Right ventricle myocardium superior (tissue), 1 donor: ENCODE data around the gene OXCT2. TPM values are rescaled to one million over a fixed set of nuclear protein-coding genes. Genes with fewer than 3 reads are reported as not detected.
"Not testable (repeated sequence)": the region's sequence is repeated elsewhere in the genome, so short reads cannot be mapped to it uniquely, and the experiment has no call there.

ENCODE experiments used
- ATAC-seq: fragments of 200-7000 bp; cut with Tn5 transposase; one replicate; pipeline ENCODE4 v1.9.1; 2020; ENCODE audit warnings: mild to moderate bottlenecking; ENCODE audit not compliant: poor library complexity
- DNase-seq: peaks from one replicate; pipeline ENCODE4 v3.0.0-alpha.2; 2020
- intact Hi-C: fragments of 100-400 bp; cut with DNase I; formaldehyde crosslinking; loops from one replicate; pipeline ENCODE4 v1.11.2; 2022
- long read RNA-seq: library from polyadenylated mRNA; unstranded; transcript quantifications from one replicate; pipeline ENCODE4 v2.0.0, GENCODE V29; 2021
- total RNA-seq: library from RNA; stranded (reverse); fragmentation: NEBNext Ultra II Directional; extraction: Animal tissue kit (Norgen Biotek cat#: 25700); gene quantifications from one replicate; pipeline ENCODE4 v1.2.1, GENCODE V29; 2021
- donor health status: DM: no; HTN: yes; CAD: no; lungs with severe emphysema.

OXCT2 gene
- total RNA-seq = 0.65 TPM
- long read RNA-seq = 0 reads

DNA sequence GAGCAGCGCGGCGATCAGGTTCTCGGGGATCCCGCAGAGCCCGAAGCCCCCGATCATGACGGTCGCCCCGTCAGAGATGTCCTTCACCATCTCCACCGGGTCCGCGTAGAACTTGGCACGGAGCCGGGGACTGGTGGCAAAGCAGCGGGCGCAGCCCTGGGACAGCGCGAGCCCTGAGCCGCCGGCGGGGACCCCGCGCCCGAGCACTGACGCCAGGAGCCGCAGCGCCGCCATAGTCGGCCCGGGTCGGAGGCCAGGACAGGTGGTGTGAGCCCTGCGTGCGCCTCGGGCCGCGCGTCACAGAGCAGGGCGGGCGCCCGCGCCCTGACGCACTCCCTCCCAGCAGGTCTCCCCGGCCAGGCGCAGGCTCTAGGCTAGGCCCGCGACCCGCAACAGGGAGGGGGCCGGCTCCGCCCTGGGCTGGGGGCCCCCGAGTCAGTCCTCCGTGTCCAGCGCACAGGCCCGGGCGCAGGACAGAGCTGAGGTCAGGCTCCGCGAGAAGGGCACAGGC, at the start of gene OXCT2:
OXCT2 (minus strand) TSS at position 327 of the 511 bp plus-strand sequence; CDS start at position 234, 93 bp downstream.
- intact Hi-C loops, DNase-seq: not testable (repeated sequence)
- ATAC-seq = peak; percentile 39

DNA sequence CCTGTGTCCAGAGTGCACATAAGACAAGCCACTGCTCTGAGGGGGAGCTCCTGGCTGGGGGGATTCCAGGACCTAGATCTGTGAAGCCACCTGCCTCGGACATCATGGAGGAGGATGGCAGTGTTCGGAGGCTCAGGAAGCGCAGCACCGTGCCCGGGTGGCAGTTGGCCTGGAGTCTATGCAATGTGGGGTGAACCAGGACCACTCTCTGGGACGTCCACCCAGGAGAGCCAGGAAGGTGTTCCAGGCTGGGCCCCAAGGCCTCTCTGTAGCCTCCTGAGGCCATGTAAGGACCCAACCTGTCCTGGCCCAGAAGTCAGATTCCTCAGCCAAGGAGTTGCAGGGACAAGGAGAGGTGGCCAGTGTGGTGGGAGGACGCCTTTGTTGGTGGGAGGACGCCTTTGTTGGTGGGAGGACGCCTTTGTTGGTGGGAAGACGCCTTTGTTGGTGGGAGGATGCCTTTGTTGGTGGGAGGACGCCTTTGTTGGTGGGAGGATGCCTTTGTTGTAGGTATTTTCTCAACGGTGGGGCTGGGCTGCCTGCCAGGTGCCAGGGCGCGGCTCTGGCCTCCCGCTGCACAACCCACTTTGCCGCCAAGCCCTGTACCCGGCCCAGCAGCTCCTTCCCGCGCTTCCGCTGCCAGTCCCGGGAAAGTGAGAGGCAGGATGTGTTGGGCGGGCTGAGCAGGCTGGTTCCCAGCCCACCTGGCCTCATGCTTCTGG, 48.1 kb upstream of the OXCT2 start:
- no peak for DNase-seq
- intact Hi-C loops = no loop called here
- ATAC-seq = no peak

DNA sequence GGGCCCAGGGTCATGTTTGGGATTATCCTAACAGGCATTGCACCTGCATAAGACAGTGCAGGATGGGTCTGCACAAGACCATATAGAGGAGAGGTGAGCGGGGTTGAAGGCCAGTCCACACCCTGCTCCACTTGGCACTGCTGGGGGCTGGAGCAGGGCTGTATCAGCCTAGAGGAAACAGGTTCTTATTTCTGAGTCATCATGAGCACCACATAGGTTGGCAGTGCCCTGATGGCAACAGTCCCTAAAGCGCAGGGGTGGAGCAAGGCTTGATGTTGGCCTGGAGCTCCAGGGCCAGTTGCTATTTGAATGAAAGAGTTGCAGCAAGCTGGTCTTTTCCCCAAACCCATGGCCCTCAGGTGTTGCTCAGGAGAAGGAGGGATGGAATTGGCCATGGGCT, 47.3 kb upstream of the OXCT2 start:
- no peak for DNase-seq
- intact Hi-C loops = no loop called here
- ATAC-seq = peak; percentile 8

DNA sequence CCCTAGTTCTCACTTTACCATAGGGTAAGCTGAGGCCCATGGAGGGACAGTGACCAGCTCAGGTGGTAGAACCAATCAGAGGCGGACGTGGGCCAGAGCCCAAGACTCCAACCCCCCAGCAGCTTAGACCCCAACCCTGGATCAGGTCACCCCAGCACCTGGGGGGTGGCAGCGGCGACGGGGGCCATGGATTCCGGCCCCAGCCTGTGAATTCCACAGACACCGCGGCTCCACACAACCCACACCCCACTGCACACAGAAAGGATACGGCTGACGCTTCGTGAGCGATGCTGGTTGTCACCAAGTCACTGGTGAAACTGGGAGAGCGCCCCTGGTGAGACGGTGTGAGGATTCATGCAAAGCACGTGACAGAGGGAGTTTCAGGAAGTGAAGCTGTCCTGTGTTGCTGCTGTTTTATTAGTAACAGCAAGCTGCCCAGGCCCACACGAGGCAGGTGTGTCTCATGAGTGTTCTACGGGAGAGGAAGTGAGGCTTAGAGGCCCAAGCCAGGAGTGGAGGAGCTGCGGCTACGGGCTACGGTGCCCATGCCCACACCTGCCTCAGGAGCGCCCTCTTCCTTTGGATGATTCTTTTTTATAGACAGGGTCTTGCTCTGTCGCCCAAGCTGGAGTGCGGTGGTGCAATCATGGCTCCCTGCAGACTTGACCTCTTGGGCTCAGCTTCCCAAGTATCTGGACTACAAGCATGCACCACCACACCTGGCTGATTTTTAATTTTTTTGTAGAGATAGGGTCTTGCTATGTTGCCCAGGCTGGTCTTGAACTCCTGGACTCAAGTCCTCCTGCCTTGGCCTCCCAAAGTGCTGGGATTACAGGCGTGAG, 46.2 kb upstream of the OXCT2 start:
- intact Hi-C loops = loop anchor here (2.0 kb wide), 2 partner anchors 83 to 155 kb away; partner anchors contain the start of gene MYCL
- not testable (repeated sequence) for DNase-seq
- peak; percentile 34 for ATAC-seq

DNA sequence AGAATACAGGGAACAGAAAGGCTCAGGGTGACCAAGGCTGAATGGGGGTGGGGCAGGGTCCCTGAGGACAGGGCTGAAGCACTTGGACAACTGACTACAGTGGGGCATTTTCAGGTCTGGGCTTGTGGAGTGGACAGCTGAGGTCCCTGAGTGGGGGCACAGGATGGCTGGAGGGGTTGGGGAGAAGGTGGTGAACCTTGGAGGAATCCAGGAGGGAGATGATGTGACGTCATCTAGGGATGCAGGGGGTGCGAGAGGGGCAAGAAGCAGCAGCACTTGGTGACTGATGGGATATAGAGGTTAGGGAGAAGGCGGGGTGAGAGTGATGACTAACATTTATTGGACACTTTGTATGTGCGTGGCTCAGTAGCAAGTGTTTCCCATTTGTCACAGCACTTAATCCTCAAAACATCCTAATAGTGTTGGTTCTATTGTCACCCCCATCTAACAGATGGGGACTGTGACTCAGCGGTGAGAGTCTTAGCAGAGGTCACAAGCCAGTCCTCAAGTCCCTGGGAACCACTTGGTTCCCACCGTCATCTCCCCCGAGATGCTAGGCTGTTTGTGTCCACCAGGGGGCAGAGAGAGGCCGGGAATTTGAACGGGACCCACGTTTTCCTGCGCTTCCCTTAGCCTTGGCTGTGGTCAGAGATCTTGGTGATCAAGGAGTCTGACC, 45.4 kb upstream of the OXCT2 start:
- ATAC-seq = peak; percentile 85
- intact Hi-C loops = loop anchor here (2.0 kb wide), 2 partner anchors 84 to 156 kb away; partner anchors contain the start of gene MYCL
- DNase-seq = peak; percentile 78

DNA sequence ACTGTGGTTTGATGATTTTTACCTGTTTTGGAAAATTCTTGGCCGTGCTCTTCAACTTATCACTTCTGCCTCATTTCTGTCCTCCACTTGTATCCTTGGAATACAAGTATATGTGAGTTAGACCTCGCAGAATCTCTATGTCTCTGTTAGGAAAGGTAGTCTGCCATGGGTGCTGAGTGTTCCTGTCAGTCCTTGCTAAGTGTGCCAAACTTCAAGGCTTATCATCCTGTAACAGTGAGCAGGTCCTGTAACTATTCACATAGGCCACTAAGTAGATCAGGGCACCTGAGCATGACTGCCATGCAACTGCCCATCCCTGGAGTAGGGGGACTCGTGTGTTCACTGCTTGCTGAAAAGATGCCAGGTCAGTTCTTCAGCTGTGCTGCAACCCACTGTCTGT, 41.8 kb upstream of the OXCT2 start:
- ATAC-seq (peak; percentile 78), DNase-seq (no peak)
- intact Hi-C loops = no loop called here

DNA sequence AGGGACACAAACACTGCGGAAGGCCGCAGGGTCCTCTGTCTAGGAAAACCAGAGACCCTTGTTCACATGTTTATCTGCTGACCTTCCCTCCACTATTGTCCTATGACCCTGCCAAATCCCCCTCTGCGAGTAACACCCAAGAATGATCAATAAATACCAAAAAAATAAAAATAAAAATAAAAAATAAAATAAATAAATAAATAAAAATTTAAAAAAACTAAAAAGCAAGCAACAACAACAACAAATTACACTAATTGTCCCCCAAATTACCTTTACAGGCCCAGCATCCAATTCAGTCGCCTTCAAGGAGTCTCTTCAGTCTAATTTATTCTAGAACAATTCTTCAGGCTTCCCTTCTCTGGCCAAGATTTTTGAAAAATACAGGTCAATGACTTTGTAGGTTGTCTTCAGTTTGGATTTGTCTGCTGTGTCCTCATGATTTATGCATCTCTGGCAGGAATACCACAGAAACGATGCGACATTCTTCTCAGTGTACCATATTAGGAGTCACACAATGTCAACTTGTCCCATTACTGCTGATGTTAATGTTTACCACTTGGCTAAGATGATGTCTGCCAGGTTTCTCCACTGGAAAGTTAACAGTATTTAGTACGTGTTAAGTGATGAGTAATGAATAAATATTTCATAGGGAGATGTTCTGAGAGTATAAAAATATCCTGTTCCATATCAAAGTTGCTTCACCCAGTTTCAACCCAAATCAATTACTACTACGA, 37.8 kb upstream of the OXCT2 start:
- intact Hi-C loops = no loop called here
- DNase-seq (no peak), ATAC-seq (no peak)

DNA sequence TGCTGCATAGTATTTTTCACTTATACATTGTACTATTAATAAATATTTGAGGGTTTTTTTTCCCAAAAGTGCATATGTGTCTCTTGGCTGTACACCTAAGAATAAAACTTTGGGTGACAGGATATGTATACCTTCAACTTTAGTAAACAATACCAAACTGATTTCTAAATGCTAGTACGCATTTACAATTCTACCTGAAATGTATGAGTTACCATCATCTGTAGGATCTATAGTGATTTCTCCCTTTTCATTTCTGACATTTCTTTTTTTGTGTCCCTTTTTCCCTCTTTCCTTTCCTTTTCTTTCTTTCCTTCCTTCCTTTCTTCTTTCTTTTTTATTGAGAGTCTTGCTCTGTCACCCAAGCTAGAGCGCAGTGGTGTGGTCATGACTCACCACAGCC, 34.2 kb upstream of the OXCT2 start:
- intact Hi-C loops = no loop called here
- ATAC-seq (no peak), DNase-seq (no peak)

DNA sequence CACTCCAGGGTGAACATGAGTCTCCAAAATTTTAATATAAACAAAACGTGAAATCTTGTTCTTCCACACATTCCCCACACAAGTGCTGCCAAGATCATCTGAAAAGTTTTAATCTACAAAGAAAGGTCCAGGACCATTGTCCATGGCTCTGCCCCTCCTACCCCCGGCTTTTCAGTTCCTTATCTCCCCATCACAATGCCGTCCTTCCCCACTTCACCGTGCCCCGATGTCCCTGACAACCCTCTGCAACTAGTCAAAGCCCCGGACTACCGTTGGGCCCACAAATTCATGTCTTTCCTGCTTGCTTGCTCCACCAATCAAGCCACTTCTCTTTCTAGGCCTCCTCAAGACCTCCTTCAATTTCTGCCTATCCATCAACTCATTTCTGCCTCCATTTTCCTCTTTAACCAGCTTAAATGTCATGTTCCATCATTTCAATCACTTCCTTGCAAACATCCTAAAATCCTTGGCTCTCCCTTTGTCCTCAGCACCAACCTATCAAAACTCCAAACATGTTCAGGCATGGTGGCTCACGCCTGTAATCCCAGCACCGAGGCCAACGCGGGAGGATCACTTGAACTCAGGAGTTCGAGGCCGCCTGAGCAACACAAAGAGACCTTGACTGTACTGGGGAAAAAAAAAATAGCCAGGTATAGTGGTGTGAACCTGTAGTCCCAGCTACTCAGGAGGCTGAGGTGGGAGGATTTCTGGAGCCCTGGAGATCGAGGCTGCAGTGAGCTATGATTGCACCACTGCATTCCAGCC, 31.5 kb upstream of the OXCT2 start:
- intact Hi-C loops = no loop called here
- ATAC-seq (no peak), DNase-seq (no peak)

DNA sequence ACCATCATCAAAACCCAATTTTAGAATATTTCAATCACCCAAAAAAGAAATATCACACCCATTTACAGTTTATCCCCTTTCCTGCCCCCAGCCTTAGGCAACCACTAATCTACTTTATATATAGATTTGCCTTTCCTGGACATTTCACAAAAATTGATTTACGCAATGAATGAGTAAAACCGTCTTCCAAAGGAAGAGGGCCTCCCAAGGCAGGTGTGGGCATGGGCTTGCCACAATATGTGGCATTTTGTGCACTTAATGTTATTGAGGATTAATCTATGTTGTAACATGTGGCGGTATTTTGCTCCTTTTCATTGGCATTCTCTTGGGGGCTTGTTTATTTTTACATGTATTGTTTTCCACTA, 29.3 kb upstream of the OXCT2 start:
- ATAC-seq (no peak), DNase-seq (no peak)
- intact Hi-C loops = no loop called here

DNA sequence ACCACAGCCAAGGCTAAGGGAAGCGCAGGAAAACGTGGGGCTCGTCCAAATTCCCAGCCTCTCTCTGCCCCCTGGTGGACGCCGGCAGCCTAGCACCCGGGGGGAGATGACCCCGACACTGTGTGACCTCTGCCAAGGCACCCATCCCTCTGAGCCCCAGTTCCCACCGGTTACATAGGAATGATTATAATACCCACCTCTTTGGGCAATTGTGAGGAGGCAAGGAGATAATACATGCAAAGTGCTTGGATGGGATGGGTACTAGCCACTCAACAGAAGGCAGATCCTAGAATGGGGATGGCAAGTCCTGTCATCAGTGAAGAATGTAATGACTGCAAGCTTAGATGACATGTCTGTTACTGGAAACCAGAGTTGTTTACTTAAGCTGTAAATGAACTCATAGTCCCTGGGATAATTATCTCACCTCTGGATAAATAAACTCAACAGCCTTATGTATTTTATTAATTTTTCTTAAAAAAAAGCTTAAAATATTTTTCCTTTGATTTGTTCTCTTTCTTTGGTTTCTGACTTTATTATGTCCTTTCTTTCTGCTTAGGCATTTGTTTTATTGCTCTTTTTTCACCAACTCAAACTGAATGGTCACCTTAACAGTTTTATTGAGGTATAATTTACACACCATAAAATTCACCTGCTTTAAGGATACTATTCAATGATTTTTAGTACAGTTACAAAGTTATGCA, 28.8 kb upstream of the OXCT2 start:
- intact Hi-C loops = no loop called here
- peak; percentile 74 for DNase-seq
- peak; percentile 91 for ATAC-seq

DNA sequence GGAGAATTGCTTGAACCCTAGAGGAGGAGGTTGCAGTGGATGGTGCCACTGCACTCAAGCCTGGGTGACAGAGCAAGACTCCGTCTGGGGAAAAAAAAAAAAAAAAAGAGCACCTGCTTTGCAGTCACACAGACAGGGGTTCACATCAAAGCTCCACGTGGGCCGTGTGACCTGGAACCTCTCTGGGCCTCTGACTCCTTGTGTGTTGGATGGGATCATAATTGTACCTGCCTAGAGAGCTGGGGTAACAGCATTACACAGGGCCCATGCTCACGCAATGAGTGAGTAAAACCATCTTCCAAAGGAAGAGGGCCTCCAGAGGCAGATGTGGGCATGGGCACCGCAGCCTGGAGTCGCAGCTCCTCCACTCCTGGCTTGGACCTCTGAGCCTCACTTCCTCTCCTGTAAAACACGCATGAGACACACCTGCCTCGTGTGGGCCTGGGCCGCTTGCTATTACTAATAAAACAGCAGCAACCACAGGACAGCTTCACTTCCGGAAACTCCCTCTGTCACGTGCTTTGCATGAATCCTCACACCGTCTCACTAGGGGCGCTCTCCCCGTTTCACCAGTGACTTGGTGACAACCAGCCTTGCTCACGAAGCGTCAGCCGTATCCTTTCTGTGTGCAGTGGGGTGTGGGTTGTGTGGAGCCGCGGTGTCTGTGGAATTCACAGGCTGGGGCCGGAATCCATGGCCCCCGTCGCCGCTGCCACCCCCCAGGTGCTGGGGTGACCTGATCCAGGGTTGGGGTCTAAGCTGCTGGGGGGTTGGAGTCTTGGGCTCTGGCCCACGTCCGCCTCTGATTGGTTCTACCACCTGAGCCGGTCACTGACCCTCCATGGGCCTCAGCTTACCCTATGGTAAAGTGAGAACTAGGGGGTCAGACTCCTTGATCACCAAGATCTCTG, 28.0 kb upstream of the OXCT2 start:
- intact Hi-C loops = not testable (repeated sequence)
- peak; percentile 78 for ATAC-seq
- DNase-seq = peak; percentile 76

DNA sequence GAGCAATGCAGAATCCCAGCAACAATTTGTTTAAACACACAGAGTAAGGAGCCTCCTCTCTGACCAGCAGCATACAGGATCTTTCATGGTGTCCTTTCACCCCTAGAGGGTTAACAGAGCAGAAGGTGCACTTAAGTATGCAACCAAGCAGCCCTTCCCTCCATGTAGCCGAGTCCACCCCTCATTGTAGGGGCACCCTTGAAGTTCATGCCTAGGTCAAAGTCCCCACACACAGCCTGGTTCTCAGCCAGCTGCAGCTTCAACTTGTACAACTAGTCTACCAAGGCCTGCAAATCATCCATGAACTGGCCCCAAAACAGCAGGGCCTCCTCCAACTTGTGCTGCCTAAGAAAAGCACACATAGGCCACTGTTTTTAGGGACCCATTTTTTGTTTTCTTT, 24.5 kb upstream of the OXCT2 start:
- no peak for ATAC-seq
- no peak for DNase-seq
- intact Hi-C loops = no loop called here

DNA sequence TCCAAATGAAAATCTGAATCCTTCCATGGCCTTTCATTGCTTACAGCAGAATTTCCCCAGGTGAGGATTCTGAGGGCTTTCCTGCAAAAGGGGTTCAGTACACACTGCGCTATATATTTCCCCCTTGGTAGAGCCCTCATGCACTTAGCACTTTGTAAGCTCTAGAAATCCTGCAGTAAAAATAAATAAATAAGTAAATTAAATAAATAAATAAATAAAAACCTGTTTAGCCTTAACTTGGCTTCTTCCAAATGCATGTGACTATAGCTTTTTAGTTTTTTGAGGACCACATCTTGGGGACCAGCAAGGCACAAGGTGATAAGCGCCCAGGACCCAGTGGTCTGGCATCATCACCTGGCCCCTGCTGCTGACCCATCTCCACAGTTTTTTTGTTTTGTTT, 20.7 kb upstream of the OXCT2 start:
- DNase-seq = no peak
- no peak for ATAC-seq
- intact Hi-C loops = no loop called here

DNA sequence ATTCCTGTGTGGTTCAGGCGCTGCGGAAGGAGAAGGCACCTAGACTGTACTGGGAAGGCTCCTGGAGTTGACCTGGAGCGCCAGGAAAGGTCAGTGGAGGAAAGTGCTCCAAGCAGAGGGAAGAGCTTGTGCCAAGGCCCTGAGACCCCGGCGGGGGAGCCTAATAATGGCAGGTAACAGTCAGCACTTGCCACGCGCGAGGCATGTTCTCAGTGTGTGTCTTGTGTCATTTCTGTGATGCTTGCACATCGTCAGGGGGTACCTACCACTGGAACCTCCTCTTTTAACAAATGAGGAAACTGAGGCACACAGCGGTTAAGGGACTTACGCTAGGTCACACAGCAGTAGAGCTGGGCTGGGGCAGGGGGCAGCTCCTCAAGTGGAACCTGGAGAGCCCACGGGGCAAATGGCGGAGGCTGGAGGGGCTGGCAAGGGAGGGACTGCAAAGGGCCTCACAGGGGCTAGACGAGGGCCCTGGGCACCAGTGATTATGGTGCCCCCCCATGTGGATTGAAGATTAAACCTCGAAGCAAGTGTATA, 18.5 kb upstream of the OXCT2 start:
- intact Hi-C loops = no loop called here
- ATAC-seq (no peak), DNase-seq (no peak)
